NCI-H2196 treated with DMSO at 0.1 percent for 48 hours (cell line): ENCODE data around the gene KRT6A.

Experiments used
- DNase-seq: peaks from one replicate; lab custom pipeline; 2025; ENCODE audit not compliant: unreplicated experiment; lab: John Stamatoyannopoulos, UW

Gene KRT6A

GRCh38 chr12:52493172-52493571, at the start of gene KRT6A:
Gene KRT6A (minus strand): TSS chr12:52493257. CDS start chr12:52493188, 69 bp downstream.
- DNase-seq: no peak

GRCh38 chr12:52542157-52542556, 49.1 kb upstream of the KRT6A start:
- no peak for DNase-seq

- no peak for DNase-seq
These were observed 48.7 kb upstream of the KRT6A start for GRCh38 chr12:52541709-52542108.

DNA sequence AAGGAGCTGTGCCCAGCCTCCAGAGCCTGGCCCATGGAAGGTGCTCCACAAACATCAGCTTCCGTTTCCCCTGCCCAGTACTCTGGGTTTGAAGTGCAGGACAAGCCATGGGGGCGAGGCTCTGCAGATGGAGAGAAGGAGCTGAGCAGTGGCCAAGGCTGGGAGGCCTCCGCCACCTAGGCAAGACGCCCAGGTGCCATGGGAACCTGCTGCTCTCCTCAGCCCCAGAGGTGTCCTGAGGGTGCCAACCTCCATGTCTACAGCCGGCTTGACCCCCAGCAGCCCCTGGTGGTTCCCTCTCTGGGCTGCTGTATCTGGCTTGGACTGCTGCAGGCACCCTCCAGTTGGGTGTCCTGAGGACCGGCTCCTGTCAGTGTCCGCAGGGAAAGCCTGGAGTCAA, 47.5 kb upstream of the KRT6A start:
- no peak for DNase-seq

GRCh38 chr12:52539821-52540173, 46.7 kb upstream of the KRT6A start:
- no peak for DNase-seq

DNA sequence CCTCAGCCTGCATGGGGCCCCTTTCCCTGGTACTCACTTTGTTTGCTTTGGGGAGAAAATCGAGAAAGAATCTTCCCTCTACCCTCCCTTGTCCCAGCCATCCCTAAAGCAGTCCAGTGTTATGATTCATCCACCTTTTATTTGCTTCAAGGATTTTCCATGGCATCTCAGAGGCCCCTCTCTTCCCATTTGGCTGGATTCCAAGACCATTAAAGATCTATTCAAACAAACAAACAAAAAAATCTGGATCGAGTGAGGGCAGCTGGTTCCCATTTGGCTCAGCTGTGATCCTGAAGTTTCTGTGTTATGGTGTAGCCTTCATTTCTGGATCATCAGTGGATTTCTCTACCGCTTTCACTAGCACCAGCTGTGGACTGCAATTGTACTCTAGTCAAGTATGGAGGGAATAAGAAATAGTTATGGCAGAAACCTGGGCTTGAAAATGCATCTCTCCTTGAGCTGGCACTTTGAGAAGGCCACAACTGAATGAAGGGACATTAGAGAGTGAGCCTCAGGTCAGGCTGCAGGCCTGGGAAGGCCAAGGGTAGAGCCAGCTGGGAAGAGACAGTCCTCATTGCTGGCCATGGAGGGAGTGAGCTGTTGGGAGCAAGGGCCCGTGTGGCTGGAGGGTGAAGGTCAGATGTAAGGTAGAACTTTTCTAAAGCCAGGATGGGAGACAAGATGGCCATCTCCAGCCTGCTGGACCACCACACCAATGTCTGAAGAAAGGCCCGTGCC, 46.2 kb upstream of the KRT6A start:
- peak; percentile 31 for DNase-seq

- DNase-seq: no peak
These were observed 44.0 kb upstream of the KRT6A start for GRCh38 chr12:52537101-52537500.

DNA sequence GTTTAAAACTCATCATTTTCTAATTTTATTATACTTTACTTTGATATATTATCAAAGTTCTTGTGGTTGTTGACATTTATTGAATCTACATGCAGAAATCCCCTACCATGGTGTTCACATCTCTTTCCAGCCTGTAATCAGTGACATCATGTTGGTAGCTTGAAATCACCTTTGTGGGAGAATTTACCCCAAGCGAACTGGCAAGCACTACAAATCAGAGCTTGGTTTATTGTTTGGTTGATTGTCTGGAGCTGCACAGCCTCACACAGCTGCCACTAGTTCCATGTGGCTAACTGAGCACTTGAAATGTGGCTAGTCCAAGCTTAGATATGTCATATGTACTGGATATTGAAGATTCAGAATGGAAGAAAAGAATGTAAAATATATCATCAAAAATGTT, 42.5 kb upstream of the KRT6A start:
- no peak for DNase-seq

DNA sequence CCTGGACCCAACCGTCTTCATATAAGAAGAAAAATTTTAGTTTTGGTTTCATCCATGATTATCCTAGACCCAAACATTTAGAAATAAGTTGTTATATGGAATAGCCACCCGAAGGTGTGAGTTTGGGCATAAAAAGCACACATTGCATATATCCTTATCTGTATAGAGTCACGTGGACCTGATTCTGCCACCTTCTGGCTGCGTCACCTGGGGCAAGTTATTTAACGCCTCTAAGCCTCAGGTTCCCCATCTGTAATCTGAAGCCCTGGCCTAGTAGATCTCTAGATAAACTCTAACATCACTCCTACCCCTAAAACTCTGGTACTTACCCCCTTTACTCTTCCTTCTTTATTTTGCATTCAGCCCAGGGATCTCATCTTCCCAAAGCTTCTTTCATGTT, 41.4 kb upstream of the KRT6A start:
- DNase-seq: no peak

DNA sequence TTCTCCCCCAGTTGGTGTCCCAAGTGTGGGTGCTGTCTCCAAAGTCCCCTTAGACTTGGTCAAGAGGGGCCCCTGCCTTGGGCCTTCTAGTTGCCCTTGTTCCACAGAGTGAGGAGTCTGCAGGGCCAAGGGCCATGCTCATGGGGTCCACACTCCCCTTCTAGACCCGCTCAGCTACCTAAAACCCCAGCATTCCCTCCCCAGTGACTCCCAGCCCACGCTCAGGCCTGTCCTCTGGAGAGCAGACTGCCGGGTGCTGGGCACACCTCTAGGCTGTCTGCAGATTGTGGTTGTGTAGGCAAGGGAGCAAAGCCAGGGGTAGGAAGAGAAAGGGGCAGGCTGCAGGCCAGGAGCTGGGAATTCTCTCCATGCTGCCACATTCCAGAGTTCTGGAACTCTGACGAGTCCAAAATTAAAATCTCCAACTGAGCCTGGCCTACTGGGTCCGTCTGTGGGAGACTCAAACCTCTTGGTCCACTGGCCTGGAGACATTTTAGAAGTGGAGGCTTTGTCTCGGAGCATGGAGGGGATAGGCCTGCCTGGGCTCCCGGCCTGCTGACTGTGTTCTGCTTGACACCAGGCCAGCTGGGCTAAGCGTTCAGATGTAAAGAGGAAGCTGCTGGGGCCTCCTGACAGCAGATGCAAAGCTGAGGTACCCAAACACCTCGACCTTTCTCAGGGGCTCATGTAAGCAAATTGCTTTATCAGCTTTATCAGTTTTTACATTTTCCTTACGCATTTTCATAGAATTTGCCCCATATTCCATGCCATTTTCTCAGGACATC, 40.8 kb upstream of the KRT6A start:
- no peak for DNase-seq

GRCh38 chr12:52532636-52533035, 39.6 kb upstream of the KRT6A start:
- DNase-seq: no peak

DNA sequence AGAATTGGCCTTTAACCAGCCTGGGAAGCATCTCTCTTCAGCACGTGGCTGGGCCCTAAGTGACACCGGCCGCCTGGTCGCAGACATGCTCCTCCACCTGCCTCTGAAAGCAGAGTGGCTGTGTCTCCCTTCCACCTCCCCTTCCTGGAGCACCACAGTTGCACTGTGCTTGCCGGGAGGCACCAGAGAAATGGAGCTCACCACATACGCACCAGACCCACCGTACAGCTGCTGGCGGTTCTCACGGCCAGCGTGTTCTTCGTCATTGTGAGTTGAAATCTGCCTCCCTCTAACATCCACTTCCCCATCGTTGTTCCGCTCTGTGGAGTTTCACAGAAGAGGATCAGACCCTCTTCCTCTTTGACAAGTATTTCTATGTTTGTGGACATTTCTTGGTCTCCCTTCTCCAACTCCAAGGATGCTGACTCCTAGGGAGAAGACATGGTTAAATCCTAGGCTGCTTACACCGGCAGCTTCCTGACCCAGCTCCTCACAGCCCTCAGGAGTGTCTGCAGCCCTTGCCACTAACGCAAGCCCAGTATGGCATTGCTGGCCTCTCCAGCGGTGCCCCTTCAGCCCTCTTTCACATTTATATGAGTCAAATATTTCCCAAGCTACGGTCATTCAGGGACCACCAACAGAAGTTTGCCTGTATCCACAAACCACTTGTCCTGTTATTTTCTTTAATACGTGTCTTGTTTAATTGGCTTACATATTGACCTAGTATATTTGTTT, 38.7 kb upstream of the KRT6A start:
- no peak for DNase-seq

DNA sequence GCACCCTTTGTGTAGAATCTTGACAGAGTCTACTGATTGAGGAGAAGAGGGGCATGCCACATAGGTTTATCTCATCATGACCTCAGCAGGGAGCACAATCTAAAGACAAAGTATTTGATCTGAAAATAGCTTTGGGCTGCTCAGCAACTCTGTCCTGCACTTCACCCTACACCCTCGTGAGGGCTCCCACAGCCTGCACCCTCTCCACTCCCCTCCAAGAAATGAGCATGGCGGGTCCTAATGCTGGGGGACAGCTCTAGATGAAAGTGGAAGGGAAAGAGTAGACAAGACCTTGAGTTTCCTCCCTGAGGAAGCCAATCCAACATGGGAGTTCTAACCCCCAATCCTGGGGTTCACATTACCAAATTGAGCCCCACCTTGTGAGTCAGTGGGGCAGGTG, 37.8 kb upstream of the KRT6A start:
- DNase-seq: no peak

GRCh38 chr12:52530366-52530765, 37.3 kb upstream of the KRT6A start:
- no peak for DNase-seq

DNA sequence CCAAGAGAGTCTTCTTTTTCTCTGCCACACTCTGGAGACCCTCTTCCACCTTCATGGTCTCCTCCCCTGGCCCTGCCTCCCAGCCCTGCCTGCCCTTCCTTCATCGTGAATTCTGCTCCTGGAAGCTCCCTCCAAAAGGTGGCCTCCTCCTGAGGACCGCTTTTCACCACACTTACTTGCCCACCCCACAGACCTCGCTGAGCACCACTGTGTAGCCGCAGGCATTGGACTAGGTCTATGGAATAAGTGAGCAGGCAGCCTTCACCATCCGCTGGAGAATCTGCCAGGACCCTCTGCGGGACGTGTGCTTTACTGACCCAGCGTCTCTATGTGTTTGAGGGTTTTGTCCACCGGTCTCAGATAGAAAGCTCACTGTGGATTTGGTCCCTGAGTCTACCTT, 36.8 kb upstream of the KRT6A start:
- DNase-seq: no peak

GRCh38 chr12:52529417-52529816, 36.4 kb upstream of the KRT6A start:
- no peak for DNase-seq

- DNase-seq: no peak
These were observed 35.6 kb upstream of the KRT6A start for GRCh38 chr12:52528641-52529143.

DNA sequence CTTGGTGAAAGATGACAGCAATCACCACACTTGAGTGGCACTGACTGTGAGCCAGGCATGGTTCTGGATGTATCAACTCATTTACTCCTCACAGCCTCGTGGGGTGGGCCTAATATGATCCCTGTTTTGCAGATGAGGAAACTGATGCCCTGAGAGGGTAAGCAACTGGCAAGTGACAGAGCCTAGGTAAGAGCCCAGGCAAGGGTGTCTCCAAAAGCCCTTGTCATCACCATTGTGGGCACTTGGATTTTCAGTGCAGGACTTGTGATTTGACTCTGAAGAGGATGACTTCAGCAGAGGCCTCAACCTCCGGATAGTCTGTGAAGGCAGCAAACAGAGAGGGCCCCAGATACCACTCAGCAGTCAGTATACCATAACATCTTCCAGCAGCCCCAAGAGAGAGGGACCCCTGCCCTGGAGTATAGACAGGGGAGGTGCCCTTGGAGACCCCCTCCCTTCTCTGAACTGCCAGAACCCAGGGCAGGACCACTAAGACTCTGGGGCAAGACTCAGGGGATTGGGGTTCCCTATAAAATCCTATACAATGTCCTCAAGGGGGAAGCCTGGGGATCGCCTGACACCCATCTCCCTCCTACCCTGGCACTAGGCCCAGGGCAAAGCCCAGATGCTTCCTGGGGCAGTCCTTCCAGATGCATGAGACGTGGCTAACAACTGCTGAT, 34.2 kb upstream of the KRT6A start:
- DNase-seq: no peak

DNA sequence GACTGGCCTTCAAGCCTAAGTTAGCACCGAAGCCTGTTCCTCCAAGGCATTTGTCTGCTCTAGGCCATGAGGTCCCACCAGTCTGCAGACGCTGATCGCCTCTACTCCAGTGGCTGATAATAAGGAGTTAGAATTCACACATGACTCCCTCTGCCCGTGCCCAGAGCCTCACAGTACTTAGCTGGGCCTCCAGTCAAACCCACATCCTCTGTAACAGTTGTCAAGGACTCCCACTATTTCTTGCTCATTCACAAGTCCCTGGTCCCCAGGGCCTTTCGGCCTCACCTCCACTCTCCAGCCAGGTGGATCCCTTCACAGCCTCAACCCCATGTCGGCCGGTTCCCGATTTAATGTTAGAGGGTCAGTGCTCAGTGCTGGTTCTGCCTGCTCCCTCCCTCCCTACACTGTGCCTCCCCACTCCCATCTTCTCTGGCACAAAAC, 33.5 kb upstream of the KRT6A start:
- DNase-seq: no peak

GRCh38 chr12:52525661-52526499, 32.8 kb upstream of the KRT6A start:
- no peak for DNase-seq
